ENCODE results near the gene DAAM2.

Gene DAAM2

GRCh38 chr6:39935241-39935640, 143.1 kb downstream of the DAAM2 start:
- no peak for TF ChIP-seq CTCF (IDR thresholded peaks at IDR 0.05; ENCODE audit: low read depth, low read length)
- no peak for DNase-seq (ENCODE audit: low read depth, low spot score)
- in situ Hi-C loops (cut with HindIII; ENCODE audit: low sequenced_read_pairs): no loop called here
- H3K4me3 ChIP-seq (ENCODE audit: low read depth, low read length): no peak overlapping the region

- no peak for DNase-seq (ENCODE audit: low read depth, low spot score)
- no peak for TF ChIP-seq CTCF (IDR thresholded peaks at IDR 0.05; ENCODE audit: low read depth, low read length)
- in situ Hi-C loops (cut with HindIII; ENCODE audit: low sequenced_read_pairs): no loop called here
- no peak overlapping the region for H3K4me3 ChIP-seq (ENCODE audit: low read depth, low read length)
Observed at GRCh38 chr6:39936857-39937256, 144.7 kb downstream of the DAAM2 start.

- no peak for TF ChIP-seq CTCF (IDR thresholded peaks at IDR 0.05; ENCODE audit: low read depth, low read length)
- in situ Hi-C loops (cut with HindIII; ENCODE audit: low sequenced_read_pairs): no loop called here
- DNase-seq (ENCODE audit: low read depth, low spot score): no peak
- no peak overlapping the region for H3K4me3 ChIP-seq (ENCODE audit: low read depth, low read length)
Observed at GRCh38 chr6:39937686-39938333, 145.6 kb downstream of the DAAM2 start.

- H3K4me3 ChIP-seq (ENCODE audit: low read depth, low read length): no peak overlapping the region
- TF ChIP-seq CTCF (IDR thresholded peaks at IDR 0.05; ENCODE audit: low read depth, low read length): no peak
- no peak for DNase-seq (ENCODE audit: low read depth, low spot score)
- in situ Hi-C loops (cut with HindIII; ENCODE audit: low sequenced_read_pairs): no loop called here
Observed at GRCh38 chr6:39938773-39939654, 146.8 kb downstream of the DAAM2 start.

GRCh38 chr6:39941138-39941537, 149.0 kb downstream of the DAAM2 start:
- no peak overlapping the region for H3K4me3 ChIP-seq (ENCODE audit: low read depth, low read length)
- no peak for TF ChIP-seq CTCF (IDR thresholded peaks at IDR 0.05; ENCODE audit: low read depth, low read length)
- no peak for DNase-seq (ENCODE audit: low read depth, low spot score)
- in situ Hi-C loops (cut with HindIII; ENCODE audit: low sequenced_read_pairs): no loop called here

- no peak for DNase-seq (ENCODE audit: low read depth, low spot score)
- no peak for TF ChIP-seq CTCF (IDR thresholded peaks at IDR 0.05; ENCODE audit: low read depth, low read length)
- H3K4me3 ChIP-seq (ENCODE audit: low read depth, low read length): no peak overlapping the region
- in situ Hi-C loops (cut with HindIII; ENCODE audit: low sequenced_read_pairs): no loop called here
Observed at GRCh38 chr6:39941820-39942219, 149.6 kb downstream of the DAAM2 start.
